Astrocyte (in vitro differentiated cells and primary cell): ENCODE results near the gene ZNF584. TPM values are rescaled to one million over a fixed set of nuclear protein-coding genes. Genes with fewer than 3 reads are reported as not detected.

Experiments used
- DNase-seq: peaks from one replicate; pipeline ENCODE4 v3.0.0-alpha.2; 2010; ENCODE audit warnings: low read depth
- FAIRE-seq: peaks from 2 replicates; lab custom pipeline; 2011; peaks lifted over from hg19 to GRCh38; lab: Jason Lieb, UNC
- H2AFZ ChIP-seq: 2 replicates; pipeline ENCODE4 v1.6.0; 2012; ENCODE audit warnings: low read depth, low read length, inconsistent platforms
- H3K27ac ChIP-seq: 2 replicates; pipeline ENCODE4 v1.5.1; 2011; ENCODE audit warnings: low read depth, low read length, inconsistent platforms
- H3K27me3 ChIP-seq: 2 replicates; pipeline ENCODE4 v1.6.0; 2011; ENCODE audit warnings: low read length, inconsistent platforms; ENCODE audit not compliant: insufficient read depth
- H3K36me3 ChIP-seq: 2 replicates; pipeline ENCODE4 v1.5.1; 2011; ENCODE audit warnings: low read length, inconsistent platforms; ENCODE audit not compliant: insufficient read depth
- H3K4me1 ChIP-seq: 2 replicates; pipeline ENCODE4 v1.5.1; 2011; ENCODE audit warnings: low read length, inconsistent platforms; ENCODE audit not compliant: insufficient read depth
- H3K4me2 ChIP-seq: 2 replicates; pipeline ENCODE4 v1.6.0; 2012; ENCODE audit warnings: low read length, inconsistent platforms
- H3K4me3 ChIP-seq: 2 replicates; pipeline ENCODE4 v1.5.1; 2011; ENCODE audit warnings: low read depth, mild to moderate bottlenecking, low read length, inconsistent platforms; ENCODE audit not compliant: insufficient read depth
- H3K79me2 ChIP-seq: 2 replicates; pipeline ENCODE4 v1.6.0; 2012; ENCODE audit warnings: mild to moderate bottlenecking, low read length, inconsistent platforms; ENCODE audit not compliant: insufficient read depth
- H3K9ac ChIP-seq: 2 replicates; pipeline ENCODE4 v1.6.0; 2012; ENCODE audit warnings: mild to moderate bottlenecking, low read length, inconsistent platforms
- H3K9me3 ChIP-seq: 2 replicates; pipeline ENCODE4 v1.5.1; 2012; ENCODE audit warnings: low read depth, mild to moderate bottlenecking, low read length, inconsistent platforms; ENCODE audit not compliant: insufficient read depth
- H4K20me1 ChIP-seq: 2 replicates; pipeline ENCODE4 v1.6.0; 2012; ENCODE audit warnings: low read length, inconsistent platforms; ENCODE audit not compliant: insufficient read depth
- H3K27ac Mint-ChIP-seq: one replicate; pipeline ENCODE4 v1.8.0; 2021; ENCODE audit warnings: mild to moderate bottlenecking, mixed read lengths; ENCODE audit not compliant: unreplicated experiment
- H3K27me3 Mint-ChIP-seq: one replicate; pipeline ENCODE4 v1.8.0; 2021; ENCODE audit warnings: low read depth, mixed read lengths; ENCODE audit not compliant: unreplicated experiment
- H3K36me3 Mint-ChIP-seq: one replicate; pipeline ENCODE4 v1.8.0; 2021; ENCODE audit warnings: low read depth, mixed read lengths; ENCODE audit not compliant: unreplicated experiment
- H3K4me1 Mint-ChIP-seq: one replicate; pipeline ENCODE4 v1.8.0; 2021; ENCODE audit warnings: low read depth, mixed read lengths; ENCODE audit not compliant: unreplicated experiment
- H3K4me3 Mint-ChIP-seq: one replicate; pipeline ENCODE4 v1.8.0; 2021; ENCODE audit warnings: mild to moderate bottlenecking, moderate library complexity, mixed read lengths; ENCODE audit not compliant: unreplicated experiment
- H3K9me3 Mint-ChIP-seq: one replicate; pipeline ENCODE4 v1.8.0; 2021; ENCODE audit warnings: mild to moderate bottlenecking, mixed read lengths; ENCODE audit not compliant: unreplicated experiment
- CTCF ChIP-seq: IDR thresholded peaks from 2 replicates; pipeline ENCODE4 v1.5.1; 2011; ENCODE audit warnings: low read depth, mild to moderate bottlenecking, inconsistent platforms, low read length, moderate library complexity; ENCODE audit not compliant: insufficient read depth
- EZH2 ChIP-seq: IDR thresholded peaks from 2 replicates; pipeline ENCODE4 v1.6.1; 2012; ENCODE audit warnings: mild to moderate bottlenecking, low read length, inconsistent platforms; ENCODE audit not compliant: insufficient read depth
- total RNA-seq: library from RNA; stranded (reverse); gene quantifications from 2 replicates; pipeline ENCODE4 v1.2.1, GENCODE V29; 2021

The ZNF584 gene
- total RNA-seq, 1 donor from 2014 or later = 12.7 TPM

- Mint-ChIP-seq H3K36me3 (peaks cover 11% of the 10 kb centered on the region), H3K4me3 (peak within 1 kb of the TSS; percentile 99), H3K9me3 (no peaks in the 10 kb centered on the region), H3K4me1 (peaks cover 24% of the 10 kb centered on the region), H3K27ac (peak within 1 kb of the TSS; percentile 100), H3K27me3 (no peaks in the 10 kb centered on the region)
- Histone ChIP-seq H3K4me1 (peaks cover 23% of the 10 kb centered on the region), H2AFZ (peak within 1 kb of the TSS; percentile 82), H3K4me3 (peak within 1 kb of the TSS; percentile 93), H3K27me3 (no peaks in the 10 kb centered on the region), H4K20me1 (peaks cover 42% of the 10 kb centered on the region), H3K36me3 (peaks cover 16% of the 10 kb centered on the region), H3K9ac (peak within 1 kb of the TSS; percentile 90), H3K79me2 (peaks cover 63% of the 10 kb centered on the region), H3K27ac (peak within 1 kb of the TSS; percentile 94), H3K9me3 (no peaks in the 10 kb centered on the region), H3K4me2 (peak within 1 kb of the TSS; percentile 95)
- DNase-seq = peak; percentile 96
- TF ChIP-seq CTCF (no peak), EZH2 (no peak)
- peak; percentile 68 for FAIRE-seq
Measured at GRCh38 chr19:58386576-58387337, 21.7 kb upstream of the ZNF584 start, which contains the start of gene RPS5. Gene RPS5, plus strand, starts transcription at chr19:58387269. Its CDS starts 869 bp downstream, at chr19:58388138.

DNA sequence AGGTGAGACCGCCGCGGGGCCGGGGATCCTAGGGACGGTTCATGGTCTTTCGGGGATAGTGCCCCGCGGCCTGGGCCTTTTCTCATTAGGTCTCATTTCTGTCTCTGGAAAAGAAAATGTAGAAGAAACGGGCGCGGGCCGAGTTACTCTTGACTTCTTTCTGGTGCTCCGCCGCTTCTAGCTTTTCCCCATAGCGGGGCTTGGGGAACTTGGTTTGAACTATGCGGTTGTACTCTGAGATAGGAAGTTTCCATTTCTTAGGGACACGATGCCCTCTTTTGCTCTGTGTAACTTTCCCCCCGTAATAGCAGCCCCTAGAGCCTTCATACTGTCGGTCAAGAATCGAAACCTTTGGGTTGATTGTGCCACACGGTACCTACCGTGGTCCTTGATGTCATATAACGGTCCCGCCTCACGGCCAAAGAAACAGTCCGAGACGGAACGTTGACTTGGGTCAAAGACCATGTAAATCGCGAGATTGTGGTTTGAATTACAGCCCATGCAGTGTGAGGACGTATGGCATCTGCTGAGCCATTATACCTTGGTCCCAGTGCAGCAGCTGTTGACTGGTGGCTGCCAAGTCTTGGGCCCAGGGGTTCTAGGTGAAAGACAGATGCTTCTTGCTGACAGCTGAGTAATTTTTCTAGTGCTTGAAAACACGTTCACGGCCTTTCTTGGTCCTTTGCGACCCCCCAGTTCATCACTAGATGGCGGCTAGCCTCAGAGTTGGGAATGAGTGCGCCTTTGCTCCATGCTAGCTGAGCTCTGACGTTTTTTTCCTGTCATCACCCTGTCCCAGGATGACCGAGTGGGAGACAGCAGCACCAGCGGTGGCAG, 20.9 kb upstream of the ZNF584 start:
- Histone ChIP-seq H3K9me3 (no peaks in the 10 kb centered on the region), H3K9ac (peak overlapping the region; percentile 90), H3K27ac (peak overlapping the region; percentile 63), H3K27me3 (no peaks in the 10 kb centered on the region), H4K20me1 (peaks cover 50% of the 10 kb centered on the region), H3K4me3 (peak overlapping the region; percentile 93), H3K4me2 (peak overlapping the region; percentile 95), H2AFZ (no peak overlapping the region), H3K4me1 (peaks cover 17% of the 10 kb centered on the region), H3K79me2 (peaks cover 62% of the 10 kb centered on the region), H3K36me3 (peaks cover 19% of the 10 kb centered on the region)
- H3K27ac Mint-ChIP-seq = peak overlapping the region; percentile 100
- H3K4me3 Mint-ChIP-seq = peak overlapping the region; percentile 99
- no peaks in the 10 kb centered on the region for H3K9me3 Mint-ChIP-seq
- H3K27me3 Mint-ChIP-seq = no peaks in the 10 kb centered on the region
- no peak for FAIRE-seq
- no peak for DNase-seq
- H3K36me3 Mint-ChIP-seq = peaks cover 13% of the 10 kb centered on the region
- TF ChIP-seq CTCF (no peak), EZH2 (no peak)
- H3K4me1 Mint-ChIP-seq = peaks cover 20% of the 10 kb centered on the region
